Left kidney (tissue), 2 donors: ENCODE data around the gene PSRC1. TPM values are rescaled to one million over a fixed set of nuclear protein-coding genes. Genes with fewer than 3 reads are reported as not detected.
A peak's percentile ranks its signal among the peaks of the same experiment; 100 is the strongest.

Source experiments
- DNase-seq: peaks from one replicate; pipeline ENCODE4 v3.0.0-alpha.2; 2013
- polyA plus RNA-seq: library from polyadenylated mRNA; unstranded; fragments of 120-200 nt; gene quantifications from one replicate; pipeline ENCODE4 v1.2.1, GENCODE V29; 2013; ENCODE audit not compliant: insufficient read length

PSRC1 gene
- polyA plus RNA-seq, 1 donor, result 29.8 TPM

DNA sequence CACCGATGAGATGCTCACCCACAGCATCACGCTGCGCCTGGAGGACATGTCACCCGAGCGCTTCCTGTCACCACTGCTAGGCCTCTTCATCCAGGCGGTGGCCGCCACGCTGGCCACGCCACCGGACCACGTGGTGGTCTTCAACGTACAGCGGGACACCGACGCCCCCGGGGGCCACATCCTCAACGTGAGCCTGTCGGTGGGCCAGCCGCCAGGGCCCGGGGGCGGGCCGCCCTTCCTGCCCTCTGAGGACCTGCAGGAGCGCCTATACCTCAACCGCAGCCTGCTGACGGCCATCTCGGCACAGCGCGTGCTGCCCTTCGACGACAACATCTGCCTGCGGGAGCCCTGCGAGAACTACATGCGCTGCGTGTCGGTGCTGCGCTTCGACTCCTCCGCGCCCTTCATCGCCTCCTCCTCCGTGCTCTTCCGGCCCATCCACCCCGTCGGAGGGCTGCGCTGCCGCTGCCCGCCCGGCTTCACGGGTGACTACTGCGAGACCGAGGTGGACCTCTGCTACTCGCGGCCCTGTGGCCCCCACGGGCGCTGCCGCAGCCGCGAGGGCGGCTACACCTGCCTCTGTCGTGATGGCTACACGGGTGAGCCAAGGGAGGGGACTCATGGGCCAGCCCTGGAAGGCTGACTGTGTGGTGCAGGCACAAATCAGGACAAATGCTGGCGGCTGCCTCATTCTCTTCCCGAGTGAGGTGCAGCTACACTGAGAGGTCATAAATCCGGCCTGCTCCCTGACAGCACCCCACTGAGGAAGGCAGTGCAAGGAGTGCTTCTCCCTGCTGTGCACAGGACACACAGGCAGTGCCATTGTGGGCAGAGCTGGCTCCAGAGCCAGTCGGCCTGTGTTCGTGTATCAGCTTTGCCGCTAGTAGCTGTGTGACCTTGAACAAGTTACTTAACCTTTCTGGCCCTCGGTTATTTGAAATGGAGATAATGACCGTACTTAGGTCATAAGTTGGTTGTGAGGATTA is 24.2 kb downstream of the PSRC1 start:
- DNase-seq, result no peak

DNA sequence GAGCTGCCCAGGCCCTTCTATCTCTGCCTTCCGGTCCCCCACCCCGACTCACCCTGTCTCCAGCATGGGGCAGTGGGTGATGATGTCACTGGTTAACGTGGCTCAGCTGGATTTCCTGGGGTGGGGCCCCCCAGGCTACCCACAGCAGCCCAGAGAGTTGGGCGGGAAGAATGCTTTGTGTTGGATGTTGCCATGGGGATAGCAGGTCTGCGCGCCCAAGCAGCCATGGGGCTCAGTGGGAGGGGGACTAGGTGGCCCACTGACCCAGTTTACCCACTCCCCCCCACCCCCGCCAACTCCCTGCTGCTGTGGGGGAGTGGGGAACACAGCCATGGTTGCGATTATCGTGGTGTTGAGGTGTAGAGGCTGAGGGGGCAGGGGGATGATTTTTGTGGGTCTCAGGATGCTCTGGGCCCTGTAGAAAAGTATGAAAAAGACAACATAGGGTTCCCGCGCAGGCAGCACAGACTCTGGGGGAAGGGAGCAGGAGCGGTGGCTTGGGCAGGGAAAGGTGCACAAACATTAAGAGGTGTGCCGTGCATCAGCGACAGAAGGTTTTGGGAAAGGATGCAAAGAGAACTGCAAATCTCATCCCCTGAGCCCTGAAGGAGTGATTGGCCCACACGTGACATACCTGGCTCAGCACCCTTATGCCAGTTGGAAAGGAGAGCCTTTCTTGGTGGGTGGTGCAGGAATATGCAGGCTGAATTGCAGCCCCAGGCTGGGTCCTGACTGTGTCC is 25.1 kb downstream of the PSRC1 start:
- DNase-seq, result no peak

DNA sequence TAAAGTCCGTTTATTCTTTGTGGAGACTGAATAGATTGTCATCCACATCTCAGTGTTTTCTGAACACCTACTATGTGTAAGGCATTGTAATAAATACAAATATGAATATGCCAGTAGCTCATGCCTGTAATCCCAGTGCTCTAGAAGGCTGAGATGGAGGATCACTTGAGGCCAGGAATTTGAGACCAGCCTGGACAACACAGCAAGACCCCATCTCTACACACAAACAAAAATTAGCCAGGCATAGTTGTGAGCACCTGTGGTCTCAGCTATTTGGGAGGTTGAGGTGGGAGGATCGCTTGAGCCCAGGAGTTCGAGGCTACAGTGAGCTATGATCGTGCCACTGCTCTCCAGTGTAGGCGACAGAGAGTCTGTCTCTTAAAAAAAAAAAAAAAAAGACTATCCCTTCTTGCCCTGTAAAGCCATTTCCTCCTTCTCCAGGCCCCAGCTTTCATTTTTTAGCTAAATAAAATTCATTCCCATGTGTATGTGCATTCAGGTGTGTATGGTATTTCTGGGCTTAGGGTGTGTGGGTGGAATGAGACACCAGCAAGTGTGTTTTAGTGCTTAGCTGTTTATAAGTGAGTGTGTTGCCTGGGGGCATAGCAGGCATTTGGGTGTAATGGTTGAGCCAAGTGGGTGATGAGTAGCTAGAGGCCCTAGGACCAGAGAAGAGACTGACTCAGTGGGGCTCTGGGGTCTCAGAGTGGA is 25.8 kb downstream of the PSRC1 start:
- no peak for DNase-seq

DNA sequence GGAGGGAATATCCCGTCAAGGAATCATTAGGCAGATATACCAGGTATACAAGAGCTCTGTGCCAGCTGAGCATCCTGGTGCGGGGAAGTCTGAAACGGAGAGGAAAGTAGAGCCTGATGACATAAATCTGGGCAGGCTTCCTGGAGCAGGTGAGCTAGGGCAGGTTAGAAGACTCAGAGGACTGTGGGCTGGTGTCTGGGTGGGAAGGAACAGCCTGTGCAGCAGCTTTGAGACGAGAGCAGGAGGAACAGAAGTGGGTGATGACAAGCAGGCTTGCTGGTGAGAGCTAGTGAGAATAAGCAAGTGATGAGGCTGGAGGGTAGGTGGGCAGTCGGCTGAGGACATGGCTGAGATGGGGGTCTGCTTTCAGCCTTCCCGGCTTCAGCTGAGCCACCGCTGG is 26.9 kb downstream of the PSRC1 start:
- DNase-seq, result no peak

DNA sequence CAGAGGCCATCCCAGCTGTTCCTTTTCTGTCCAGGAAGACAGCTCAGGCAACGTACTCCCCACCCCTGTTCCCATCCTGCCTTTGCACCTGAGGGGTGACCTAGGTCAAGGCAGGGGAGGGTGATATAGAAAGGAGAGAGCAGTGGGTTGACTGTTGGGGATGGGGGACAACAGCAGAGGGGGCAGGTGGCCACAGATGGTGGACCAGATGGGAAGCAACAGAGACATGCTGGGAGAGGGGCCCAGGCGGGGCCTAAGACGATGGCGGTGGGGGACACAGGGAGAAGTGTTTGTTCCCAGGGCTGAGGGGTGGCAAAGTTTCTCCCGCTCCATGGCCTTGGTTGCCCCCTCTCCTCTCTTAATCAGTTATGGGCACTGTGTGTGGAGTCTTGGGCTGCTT is 27.3 kb downstream of the PSRC1 start:
- DNase-seq, result no peak

DNA sequence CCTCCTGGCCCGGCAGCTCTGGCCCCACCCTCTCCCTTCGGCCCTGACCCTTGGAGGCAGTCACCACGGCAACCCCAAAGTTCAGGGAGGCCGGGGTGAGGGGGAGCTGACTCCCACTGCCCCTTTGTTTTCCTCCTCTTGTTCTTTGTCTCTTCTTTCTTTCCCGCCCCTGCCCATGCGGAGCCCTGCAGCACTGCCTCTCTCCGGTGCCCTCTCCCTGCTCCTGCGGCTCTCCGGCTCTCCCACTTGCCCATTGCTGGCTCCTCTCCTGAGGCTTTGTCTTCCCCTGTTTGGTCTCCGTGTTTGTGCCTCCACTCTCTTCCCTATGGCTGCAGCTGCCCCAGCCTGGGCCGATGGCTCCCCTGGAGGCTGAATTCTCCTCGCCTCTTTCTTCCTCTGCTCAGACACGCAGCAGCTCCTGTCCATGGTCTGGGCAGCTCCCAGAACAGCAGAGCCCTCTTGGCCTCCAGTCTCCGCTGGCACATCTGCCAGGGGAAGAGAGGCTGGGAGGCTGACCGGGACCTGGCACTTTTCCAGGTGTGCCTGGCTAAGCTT is 27.8 kb downstream of the PSRC1 start:
- no peak for DNase-seq

- DNase-seq, result no peak
Measured at GRCh38 chr1:109254621-109255096, 28.3 kb downstream of the PSRC1 start.

GRCh38 chr1:109253803-109254620 is 28.9 kb downstream of the PSRC1 start:
- DNase-seq, result no peak

DNA sequence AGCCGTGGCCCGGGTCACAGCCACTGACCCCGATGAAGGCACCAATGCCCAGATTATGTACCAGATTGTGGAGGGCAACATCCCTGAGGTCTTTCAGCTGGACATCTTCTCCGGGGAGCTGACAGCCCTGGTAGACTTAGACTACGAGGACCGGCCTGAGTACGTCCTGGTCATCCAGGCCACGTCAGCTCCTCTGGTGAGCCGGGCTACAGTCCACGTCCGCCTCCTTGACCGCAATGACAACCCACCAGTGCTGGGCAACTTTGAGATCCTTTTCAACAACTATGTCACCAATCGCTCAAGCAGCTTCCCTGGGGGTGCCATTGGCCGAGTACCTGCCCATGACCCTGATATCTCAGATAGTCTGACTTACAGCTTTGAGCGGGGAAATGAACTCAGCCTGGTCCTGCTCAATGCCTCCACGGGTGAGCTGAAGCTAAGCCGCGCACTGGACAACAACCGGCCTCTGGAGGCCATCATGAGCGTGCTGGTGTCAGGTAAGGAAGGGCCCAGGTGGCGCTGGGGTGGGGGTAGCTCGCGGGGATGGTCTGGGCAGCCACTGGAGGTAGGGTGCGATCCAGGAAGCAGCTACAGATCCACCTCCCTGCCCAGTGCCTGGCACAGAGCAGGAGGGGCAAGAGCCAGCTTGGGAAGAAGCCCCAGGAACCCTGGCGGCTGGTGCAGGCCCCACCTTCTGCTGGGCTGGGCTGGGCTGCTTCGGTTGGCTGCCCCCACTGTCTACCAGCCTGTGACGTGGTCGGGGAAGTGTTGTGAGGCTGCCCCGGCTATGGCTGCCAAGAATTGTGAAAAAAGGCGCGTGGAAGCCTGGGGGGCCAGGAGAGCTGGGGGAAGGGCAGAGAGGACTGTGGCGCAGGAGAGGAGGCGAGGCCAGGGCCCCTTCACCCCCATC is 29.8 kb downstream of the PSRC1 start:
- no peak for DNase-seq

DNA sequence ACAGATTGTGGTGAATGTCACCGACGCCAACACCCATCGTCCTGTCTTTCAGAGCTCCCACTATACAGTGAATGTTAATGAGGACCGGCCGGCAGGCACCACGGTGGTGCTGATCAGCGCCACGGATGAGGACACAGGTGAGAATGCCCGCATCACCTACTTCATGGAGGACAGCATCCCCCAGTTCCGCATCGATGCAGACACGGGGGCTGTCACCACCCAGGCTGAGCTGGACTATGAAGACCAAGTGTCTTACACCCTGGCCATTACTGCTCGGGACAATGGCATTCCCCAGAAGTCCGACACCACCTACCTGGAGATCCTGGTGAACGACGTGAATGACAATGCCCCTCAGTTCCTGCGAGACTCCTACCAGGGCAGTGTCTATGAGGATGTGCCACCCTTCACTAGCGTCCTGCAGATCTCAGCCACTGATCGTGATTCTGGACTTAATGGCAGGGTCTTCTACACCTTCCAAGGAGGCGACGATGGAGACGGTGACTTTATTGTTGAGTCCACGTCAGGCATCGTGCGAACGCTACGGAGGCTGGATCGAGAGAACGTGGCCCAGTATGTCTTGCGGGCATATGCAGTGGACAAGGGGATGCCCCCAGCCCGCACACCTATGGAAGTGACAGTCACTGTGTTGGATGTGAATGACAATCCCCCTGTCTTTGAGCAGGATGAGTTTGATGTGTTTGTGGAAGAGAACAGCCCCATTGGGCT is 30.6 kb downstream of the PSRC1 start:
- no peak for DNase-seq

- no peak for DNase-seq
Measured at GRCh38 chr1:109251277-109252166, 31.4 kb downstream of the PSRC1 start.

DNA sequence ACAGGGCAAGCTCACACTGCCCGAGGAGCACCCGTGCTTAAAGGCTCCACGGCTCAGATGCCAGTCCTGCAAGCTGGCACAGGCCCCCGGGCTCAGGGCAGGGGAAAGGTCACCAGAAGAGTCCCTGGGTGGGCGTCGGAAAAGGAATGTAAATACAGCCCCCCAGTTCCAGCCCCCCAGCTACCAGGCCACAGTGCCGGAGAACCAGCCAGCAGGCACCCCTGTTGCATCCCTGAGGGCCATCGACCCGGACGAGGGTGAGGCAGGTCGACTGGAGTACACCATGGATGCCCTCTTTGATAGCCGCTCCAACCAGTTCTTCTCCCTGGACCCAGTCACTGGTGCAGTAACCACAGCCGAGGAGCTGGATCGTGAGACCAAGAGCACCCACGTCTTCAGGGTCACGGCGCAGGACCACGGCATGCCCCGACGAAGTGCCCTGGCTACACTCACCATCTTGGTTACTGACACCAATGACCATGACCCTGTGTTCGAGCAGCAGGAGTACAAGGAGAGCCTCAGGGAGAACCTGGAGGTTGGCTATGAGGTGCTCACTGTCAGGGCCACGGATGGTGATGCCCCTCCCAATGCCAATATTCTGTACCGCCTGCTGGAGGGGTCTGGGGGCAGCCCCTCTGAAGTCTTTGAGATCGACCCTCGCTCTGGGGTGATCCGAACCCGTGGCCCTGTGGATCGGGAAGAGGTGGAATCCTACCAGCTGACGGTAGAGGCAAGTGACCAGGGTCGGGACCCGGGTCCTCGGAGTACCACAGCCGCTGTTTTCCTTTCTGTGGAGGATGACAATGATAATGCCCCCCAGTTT is 32.3 kb downstream of the PSRC1 start:
- no peak for DNase-seq

- DNase-seq, result no peak
Measured at GRCh38 chr1:109249654-109250401, 33.1 kb downstream of the PSRC1 start.

GRCh38 chr1:109248797-109249629 is 33.9 kb downstream of the PSRC1 start, which contains the start of gene CELSR2:
TSS of gene CELSR2 (plus strand) at chr1:109249539. CDS start at chr1:109250080, 541 bp downstream.
- peak; percentile 67 for DNase-seq

DNA sequence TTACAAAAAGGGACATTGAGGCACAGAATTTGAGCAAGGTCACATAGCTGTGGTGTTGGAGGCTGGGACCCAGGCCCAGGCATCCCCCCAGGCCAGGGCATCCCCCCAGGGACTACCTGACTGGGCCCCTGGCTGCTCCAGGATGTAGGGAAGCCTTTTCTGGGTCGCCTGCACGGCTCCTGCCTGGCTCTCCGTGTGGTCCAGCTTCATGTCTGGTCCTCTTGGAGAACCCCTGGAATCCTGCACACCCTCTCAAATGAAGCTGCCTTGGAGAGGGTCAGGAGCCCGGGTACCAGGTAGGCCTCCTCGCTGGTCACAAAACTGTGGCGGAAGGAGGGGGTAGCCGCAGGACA is 34.5 kb downstream of the PSRC1 start:
- DNase-seq, result no peak
